GM21723 (cell line): ENCODE data around the gene DLG1.
"Not testable (repeated sequence)": the region's sequence is repeated elsewhere in the genome, so short reads cannot be mapped to it uniquely, and the experiment has no call there.

Experiments used
- ATAC-seq: cut with Tn5 transposase; IDR thresholded peaks from one replicate; pipeline ENCODE4 v1.9.1; 2021; ENCODE audit warnings: mild to moderate bottlenecking, moderate library complexity; ENCODE audit not compliant: unreplicated experiment

Gene DLG1

DNA sequence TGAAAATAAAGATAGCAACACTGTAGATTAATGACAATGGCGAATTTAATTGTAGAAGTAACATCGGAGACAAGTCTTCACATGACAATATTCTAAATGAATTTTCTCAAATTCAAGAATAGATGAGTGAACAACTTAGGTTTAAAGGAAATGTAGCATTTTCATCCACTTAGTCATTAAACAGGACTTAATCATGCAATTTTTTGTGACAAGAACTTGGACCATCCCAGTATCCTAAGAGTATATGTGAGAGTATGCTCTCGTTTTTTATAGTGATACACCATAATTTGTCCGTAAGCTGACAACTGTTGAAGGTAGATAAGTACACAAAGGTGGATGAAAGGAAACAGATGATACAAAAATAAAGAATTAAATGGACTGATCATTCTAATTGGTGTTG, 81.5 kb downstream of the DLG1 start:
- no peak for ATAC-seq

GRCh38 chr3:197216169-197216860, 82.1 kb downstream of the DLG1 start:
- no peak for ATAC-seq

GRCh38 chr3:197212290-197212689, 86.1 kb downstream of the DLG1 start:
- ATAC-seq = no peak

DNA sequence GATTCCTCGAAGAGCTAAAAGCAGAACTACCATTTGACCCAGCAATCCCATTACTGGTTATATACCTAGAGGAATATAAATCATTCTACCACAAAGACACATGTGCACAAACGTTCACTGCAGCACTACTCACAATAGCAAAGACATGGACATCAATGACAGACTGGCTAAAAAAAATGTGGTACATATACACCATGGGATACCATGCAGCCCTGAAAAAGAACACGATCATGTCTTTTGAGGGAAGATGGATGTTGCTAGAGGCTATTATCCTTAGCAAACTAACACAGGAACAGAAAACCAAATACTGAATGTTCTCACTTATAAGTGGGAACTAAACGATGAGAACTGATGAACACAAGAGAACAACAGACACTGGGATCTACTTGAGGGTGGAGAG, 86.7 kb downstream of the DLG1 start:
- ATAC-seq = not testable (repeated sequence)

GRCh38 chr3:197209366-197210260, 88.8 kb downstream of the DLG1 start:
- ATAC-seq = no peak

DNA sequence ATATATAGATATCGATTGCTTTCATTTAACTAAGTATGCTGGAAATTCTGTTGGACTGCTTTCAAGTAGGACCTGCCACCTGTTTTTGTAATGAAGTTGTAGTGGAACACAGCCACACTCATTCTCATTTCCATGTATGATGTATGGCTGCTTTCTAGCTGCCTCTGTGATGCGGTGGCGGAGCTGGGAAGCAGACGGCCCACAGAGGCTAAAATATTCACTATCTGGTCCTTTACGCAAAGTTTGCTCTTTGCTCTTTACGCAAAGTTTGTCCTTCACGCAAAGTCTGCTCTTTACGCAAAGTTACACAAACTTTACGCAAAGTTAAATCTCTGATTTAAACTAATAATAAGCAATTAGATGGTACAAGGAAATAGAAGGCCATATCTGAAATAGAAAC, 91.5 kb downstream of the DLG1 start:
- no peak for ATAC-seq

GRCh38 chr3:197205675-197206074, 92.7 kb downstream of the DLG1 start:
- no peak for ATAC-seq

GRCh38 chr3:197205265-197205664, 93.1 kb downstream of the DLG1 start:
- ATAC-seq = no peak

GRCh38 chr3:197204736-197205135, 93.7 kb downstream of the DLG1 start:
- no peak for ATAC-seq

DNA sequence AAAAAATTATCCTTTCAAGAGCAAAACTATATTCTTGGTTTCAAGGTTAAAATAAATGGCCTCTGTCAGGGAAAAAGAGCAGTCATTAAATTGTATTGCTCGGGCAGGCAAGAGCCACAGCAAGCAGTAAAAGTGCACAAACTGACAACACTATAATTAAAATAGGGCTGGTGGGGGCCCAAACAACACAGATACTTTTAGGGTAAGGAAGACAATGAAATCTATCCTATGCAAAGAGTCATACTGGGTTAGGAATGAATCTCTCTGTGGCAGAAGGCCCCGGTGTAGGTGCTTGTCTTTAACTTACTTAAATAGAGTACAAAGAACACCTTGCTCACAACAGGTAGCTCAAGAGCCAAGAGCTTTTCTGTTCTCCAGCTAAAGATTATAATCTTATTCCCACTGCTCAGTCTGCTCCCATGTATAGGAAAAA, 94.7 kb downstream of the DLG1 start:
- no peak for ATAC-seq

GRCh38 chr3:197202694-197203093, 95.7 kb downstream of the DLG1 start:
- ATAC-seq = no peak

DNA sequence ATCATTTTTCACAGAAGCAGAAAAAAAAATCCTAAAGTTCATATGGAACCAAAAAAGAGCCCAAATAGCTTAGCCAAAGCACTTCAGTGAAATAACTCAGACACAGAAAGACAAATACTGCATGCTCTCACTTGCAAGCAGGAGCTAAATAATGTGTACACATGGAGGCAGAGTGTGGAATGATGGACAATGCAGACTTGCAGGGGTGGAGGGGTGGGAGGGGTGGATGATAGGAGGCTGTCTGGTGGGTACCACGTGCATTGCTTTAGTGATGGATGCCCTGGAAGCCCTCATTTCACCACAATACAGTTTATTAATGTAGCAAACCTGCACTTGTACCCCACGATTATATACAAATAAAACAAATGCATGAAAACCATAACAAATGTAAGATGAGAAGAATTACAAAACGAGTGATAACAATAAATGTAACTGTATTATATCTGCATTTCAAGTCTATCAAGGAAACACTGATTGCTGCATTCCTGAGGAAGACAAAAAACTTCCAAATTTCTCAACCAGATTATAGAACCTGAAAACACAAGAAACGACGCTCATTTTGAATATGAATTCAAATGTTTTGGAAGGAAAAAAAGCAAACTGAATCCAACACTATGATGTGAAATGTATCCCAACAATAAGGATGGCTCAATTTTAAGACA, 96.5 kb downstream of the DLG1 start:
- no peak for ATAC-seq

GRCh38 chr3:197200856-197201255, 97.6 kb downstream of the DLG1 start:
- ATAC-seq = not testable (repeated sequence)

DNA sequence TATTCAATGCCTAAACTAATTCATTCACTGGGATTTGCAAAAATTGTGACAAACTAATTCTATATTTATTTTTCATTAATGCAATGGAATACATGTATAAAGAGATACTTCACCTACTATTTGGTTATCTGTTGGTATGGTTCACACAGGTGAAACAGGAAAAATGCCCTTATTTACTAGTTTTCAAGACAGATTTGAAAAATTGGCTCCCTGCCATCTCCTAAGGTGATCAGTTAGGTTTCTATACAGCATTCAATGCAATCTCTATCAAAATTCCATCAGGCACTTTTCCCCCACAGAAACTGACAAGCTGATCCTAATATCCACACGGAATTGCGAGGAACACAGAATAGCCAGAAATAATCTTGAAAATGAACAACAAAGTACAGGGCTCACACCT, 101.1 kb downstream of the DLG1 start:
- no peak for ATAC-seq

GRCh38 chr3:197196192-197196591, 102.2 kb downstream of the DLG1 start:
- no peak for ATAC-seq

GRCh38 chr3:197195326-197195725, 103.1 kb downstream of the DLG1 start:
- ATAC-seq = no peak

- not testable (repeated sequence) for ATAC-seq
Observed at GRCh38 chr3:197193759-197194158, 104.7 kb downstream of the DLG1 start.

- no peak for ATAC-seq
Observed at GRCh38 chr3:197191897-197192296, 106.5 kb downstream of the DLG1 start.

- no peak for ATAC-seq
Observed at GRCh38 chr3:197189623-197190022, 108.8 kb downstream of the DLG1 start.

- ATAC-seq = no peak
Observed at GRCh38 chr3:197188963-197189362, 109.4 kb downstream of the DLG1 start.

DNA sequence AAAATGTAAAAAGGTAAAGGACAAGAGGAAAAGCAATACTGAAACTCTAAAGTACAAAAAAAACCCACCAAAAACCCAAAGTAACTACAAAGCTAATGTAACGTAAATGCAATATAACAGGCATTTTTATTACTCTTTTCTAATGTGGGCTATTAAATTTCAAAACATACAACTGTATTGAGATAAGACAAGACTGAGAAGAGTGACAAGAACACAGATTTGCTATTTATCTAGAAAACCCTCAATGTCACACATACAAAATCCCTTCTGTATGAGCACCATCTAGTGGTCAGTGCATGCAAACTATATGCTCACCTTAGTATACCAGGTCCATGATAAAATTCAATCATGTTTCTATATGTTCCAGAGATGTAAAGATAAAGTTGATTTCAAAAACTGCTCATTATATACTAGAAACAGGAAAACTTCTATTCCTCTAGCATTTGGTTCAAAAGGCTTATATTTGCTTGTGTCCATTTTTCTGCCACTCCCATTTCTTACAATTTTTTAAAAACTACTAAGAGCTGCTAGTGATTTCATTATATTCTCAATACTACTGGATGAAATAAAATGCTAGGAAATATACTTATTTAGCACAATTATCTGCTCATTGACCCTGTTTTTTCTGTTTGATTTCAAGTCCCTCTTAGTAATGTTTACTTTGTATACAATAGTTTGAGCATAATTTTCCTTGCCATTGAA, 111.4 kb downstream of the DLG1 start:
- no peak for ATAC-seq
